Measurements from ENCODE around the gene CHCHD6.

CHCHD6 gene

GRCh38 chr3:126746395-126747177, 42.5 kb downstream of the CHCHD6 start:
- no peak for DNase-seq

- DNase-seq, result no peak
Measured at GRCh38 chr3:126747768-126748167, 43.7 kb downstream of the CHCHD6 start.

GRCh38 chr3:126748701-126749546, 44.9 kb downstream of the CHCHD6 start:
- no peak for DNase-seq

- no peak for DNase-seq
Measured at GRCh38 chr3:126749547-126749875, 45.5 kb downstream of the CHCHD6 start.

- no peak for DNase-seq
Measured at GRCh38 chr3:126749931-126750755, 46.1 kb downstream of the CHCHD6 start.

- DNase-seq, result peak; percentile 53
Measured at GRCh38 chr3:126750756-126751121, 46.7 kb downstream of the CHCHD6 start.

- DNase-seq, result no peak
Measured at GRCh38 chr3:126751611-126752302, 47.7 kb downstream of the CHCHD6 start.

GRCh38 chr3:126752303-126753190, 48.5 kb downstream of the CHCHD6 start:
- peak; percentile 81 for DNase-seq

GRCh38 chr3:126753191-126754160, 49.4 kb downstream of the CHCHD6 start:
- DNase-seq, result no peak

GRCh38 chr3:126755866-126756265, 51.8 kb downstream of the CHCHD6 start:
- DNase-seq, result no peak

GRCh38 chr3:126758026-126758425, 54.0 kb downstream of the CHCHD6 start:
- DNase-seq, result no peak

GRCh38 chr3:126758882-126759281, 54.8 kb downstream of the CHCHD6 start:
- DNase-seq, result no peak

- DNase-seq, result no peak
Measured at GRCh38 chr3:126760541-126760940, 56.5 kb downstream of the CHCHD6 start.

- no peak for DNase-seq
Measured at GRCh38 chr3:126763035-126763434, 59.0 kb downstream of the CHCHD6 start.

- DNase-seq, result no peak
Measured at GRCh38 chr3:126765187-126766069, 61.4 kb downstream of the CHCHD6 start.

- DNase-seq, result no peak
Measured at GRCh38 chr3:126766653-126767052, 62.6 kb downstream of the CHCHD6 start.

- no peak for DNase-seq
Measured at GRCh38 chr3:126768903-126769302, 64.9 kb downstream of the CHCHD6 start.

- no peak for DNase-seq
Measured at GRCh38 chr3:126770096-126770495, 66.1 kb downstream of the CHCHD6 start.

- DNase-seq, result no peak
Measured at GRCh38 chr3:126773167-126773566, 69.1 kb downstream of the CHCHD6 start.

All from NCI-H1694 (cell line).